HG03575 (cell line): ENCODE data around the gene AP2B1.

Experiments
- ATAC-seq: cut with Tn5 transposase; IDR thresholded peaks from one replicate; pipeline ENCODE4 v1.9.1; 2021; ENCODE audit not compliant: unreplicated experiment, insufficient number of reproducible peaks, low FRiP score; ENCODE audit errors: extremely low read depth

AP2B1 gene

DNA sequence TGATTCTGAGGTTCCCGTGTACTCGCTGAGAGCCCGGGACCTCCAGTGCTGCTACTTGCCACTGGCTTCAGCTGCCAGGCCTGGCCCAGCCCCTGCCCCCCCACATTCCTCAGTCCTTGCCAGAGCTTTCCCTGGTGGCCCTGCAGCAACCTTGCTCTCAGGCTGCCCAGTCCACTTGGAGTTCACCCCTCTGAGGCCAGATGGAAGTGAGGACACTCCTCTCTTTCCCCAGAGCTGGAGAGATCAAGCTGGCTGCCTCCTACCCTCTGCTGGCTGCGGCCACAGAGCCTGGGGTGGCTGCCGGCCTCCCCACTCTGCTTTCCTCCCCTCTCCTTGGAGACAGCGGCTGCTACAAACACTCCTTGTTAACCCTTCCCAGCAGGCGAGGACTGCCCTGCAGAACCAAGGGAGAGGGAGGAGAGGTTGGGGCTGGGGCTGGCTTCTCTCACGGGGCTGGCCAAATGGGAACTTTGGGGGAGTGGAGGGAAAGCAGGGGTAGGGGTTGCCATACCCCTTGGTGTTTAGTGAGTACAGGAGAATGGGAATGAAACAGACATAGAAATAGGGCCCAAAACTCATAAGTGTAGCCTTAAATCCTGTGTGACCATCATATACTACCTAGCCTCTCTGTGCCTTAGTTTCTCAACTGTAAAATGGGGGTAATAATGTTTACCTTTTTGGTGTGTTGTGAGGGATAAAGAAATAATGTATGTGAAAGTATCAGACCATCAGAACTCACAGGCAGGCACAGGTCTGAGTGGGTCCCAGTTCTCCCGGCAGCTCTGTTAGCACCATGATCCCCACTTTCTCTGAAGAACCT lies 166.0 kb downstream of the AP2B1 start, which contains the start of gene GAS2L2:
Gene GAS2L2 (minus strand): TSS at position 295 of the 820 bp plus-strand sequence. CDS start 389 bp downstream, outside the sequence.
- no peak for ATAC-seq

DNA sequence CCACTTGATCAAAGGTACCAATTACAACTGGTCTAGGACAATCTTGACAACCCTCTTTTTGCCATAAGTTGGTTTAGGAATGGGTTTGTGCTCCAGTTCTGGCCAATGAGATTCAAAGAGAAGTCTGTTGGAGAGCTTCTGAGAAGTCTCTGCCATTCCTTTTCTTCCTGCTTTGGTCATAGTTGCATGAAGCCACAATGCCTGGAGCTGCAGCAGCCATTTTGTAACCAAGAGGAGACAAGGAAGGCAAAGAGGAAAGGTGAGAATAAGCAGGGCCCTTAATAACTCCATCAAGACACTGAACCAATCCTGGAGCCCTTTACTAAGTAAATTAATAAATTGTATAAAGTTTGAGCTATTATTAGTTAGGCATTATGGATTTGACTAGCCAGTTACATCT lies 170.1 kb downstream of the AP2B1 start:
- ATAC-seq: no peak

DNA sequence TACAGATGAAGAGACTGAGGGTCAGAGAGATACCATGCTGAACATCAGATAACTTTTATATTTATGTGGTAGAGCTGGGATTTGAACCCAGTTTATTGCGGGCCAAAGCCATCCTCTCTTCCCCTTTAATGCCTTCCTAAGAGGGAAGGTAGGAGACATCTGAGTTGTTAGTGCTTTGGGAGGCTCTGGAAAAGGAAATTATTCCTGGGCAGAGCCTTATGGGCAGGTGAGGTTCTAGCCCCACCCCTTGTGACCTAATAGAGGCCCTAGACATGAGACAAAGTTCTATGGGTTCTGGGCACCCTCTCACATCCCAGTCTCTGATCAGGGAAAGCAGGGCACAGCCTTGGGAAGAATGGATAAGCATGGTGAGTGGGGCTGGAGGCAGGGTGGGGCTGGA lies 173.5 kb downstream of the AP2B1 start, which contains the start of gene C17orf50:
Gene C17orf50 (plus strand): TSS at position 301 of the 400 bp plus-strand sequence. CDS start 55 bp downstream, at position 356.
- ATAC-seq: no peak

DNA sequence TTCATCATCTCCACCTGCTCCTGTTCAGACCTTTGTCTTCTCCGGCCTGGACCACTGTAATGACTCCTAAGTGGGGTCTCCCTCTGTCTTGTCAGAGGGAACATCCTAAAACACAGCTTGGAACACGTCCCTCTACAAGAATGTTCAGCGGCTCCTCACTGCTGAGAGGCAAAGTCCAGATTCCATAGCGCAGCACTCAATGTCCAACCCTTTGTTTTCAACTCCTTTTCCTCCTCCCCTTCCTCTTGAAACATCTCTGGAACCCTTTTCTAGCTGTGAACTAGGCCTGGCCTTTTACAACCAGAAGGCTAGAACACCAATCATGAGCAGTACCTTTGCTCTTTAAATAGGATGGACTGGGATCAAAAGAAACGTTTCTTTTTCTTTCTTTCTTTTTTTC lies 174.5 kb downstream of the AP2B1 start:
- ATAC-seq: no peak

DNA sequence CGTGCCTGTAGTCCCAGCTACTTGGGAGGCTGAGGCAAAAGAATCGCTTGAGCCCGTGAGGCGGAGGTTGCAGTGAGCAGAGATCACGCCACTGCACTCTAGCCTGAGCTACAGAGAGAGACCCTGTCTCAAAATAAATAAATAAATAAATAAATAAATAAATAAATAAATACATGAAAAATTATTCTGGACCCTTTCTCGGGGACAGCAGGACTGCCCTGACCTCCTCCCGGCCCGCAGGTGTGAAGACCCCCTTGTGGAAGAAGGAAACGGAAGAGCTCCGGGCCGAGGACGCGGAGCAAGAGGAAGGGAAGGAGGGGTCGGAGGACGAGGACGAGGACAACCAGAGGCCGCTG lies 176.6 kb downstream of the AP2B1 start:
- no peak for ATAC-seq

DNA sequence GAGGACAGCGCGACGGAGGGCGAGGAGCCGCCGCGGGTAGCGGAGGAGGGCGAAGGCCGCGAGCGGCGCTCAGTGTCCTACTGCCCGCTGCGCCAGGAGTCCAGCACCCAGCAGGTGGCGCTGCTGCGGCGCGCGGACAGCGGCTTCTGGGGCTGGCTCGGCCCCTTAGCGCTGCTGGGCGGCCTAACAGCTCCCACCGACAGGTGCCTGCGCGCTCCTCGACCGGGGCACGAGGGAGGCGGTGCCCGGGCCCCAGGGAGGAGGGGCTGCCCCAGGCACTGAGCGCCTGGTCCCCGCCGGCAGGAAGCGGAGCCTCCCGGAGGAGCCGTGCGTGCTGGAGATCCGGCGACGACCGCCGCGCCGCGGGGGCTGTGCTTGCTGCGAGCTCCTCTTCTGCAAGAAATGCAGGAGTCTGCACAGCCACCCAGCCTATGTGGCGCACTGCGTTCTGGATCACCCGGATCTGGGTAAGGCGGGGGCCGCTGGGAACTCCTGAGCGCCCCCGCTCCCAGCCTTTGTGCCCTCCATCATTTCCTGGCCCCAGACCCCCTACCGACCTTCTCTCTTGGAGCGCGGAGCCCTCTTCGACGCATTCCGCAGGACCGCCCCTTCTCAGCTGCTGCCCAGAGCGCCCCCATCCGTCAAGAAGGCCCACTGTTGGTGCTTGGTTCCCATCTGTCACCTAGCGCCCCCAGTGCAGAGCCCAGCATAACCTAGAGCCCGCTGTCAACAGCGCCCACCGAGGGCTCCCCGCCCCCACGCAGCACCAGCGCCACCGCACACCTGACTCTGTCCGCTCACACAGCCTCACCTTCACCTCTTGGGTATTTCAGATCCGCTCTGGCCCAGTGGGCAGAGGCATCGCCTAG lies 177.2 kb downstream of the AP2B1 start:
- no peak for ATAC-seq

DNA sequence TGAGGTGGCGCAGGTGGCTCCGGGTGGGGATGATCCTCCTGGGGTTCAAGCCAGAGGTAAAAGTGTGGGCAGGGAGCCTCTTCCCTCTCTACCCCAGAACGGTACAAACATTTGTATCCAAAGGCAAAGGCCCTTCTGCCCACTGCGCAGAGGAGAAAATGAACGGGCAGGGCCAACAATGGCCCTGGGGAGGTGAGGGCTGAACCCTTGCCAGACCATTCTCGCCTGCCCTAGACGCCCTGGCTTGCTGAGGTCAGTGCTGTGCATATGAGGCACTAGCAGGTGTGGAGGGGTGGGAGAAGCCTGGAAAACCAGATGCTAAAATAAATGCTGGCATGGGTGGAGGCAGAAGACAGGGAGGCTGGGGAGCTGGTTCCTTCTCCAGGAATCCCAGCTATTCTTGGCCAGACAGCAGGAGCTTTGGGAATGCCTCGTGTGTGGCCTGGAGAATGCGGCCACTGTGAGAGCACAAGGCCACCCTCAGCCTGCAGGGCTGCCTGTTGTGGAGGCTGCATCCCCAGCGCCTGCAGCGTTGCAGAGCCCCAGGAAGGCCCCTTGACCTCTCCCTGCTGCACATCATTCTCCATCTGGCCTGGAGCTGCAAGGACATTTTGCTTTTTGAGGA lies 178.1 kb downstream of the AP2B1 start:
- no peak for ATAC-seq

DNA sequence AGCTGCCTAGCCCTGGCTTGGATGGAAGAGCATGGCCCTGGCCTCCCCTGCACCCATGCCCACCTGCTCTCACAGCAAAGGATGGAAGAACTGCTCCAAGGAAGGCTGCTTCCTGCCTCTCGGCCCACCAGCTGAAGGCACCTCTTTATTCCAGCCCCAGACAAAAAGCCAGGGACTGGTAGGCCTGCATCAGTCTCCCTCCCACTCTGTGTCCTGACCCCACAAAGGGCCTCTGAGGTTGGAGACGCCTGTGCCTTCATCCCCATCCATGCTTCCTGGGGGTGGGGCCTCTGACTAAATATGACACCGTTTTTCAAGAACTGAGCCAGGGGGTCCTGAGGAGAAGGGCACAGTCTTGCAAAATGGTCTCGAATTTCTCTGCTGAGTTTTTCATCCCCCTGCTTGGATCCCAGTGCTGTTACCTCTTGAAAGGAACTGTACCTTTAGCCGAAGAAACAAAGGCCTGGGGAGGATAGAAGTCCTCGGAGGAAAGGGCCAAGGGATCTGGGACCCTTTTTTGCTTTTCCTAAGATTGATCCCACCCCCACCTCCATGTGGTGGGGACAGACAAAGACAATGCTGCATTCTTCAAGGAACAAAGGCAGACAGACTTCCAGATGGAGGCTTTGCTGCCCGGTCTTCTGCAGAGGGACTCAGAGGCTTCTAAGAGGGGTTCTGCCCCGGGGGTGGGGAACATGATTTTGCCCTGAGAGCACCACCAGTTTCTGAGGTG lies 178.8 kb downstream of the AP2B1 start:
- no peak for ATAC-seq

DNA sequence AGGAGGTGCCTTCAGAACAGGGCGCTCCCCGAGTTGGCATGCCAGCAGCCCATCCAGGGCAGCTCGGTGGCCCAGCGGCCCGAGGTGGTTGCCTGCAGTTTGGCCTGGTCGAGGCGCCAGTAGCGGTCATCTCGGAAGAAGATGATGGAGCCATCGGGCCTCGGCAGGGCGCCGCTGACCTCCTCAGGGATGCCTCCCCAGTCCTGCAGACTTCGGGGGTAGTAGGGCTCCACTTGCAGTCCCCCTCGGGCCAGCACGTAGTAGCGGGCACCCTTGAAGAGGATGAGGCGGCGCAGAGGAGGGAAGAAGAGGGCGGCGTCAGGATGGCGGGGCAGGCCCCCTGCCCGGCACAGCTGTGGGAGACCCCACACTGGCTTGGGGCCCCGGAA lies 179.4 kb downstream of the AP2B1 start:
- no peak for ATAC-seq

DNA sequence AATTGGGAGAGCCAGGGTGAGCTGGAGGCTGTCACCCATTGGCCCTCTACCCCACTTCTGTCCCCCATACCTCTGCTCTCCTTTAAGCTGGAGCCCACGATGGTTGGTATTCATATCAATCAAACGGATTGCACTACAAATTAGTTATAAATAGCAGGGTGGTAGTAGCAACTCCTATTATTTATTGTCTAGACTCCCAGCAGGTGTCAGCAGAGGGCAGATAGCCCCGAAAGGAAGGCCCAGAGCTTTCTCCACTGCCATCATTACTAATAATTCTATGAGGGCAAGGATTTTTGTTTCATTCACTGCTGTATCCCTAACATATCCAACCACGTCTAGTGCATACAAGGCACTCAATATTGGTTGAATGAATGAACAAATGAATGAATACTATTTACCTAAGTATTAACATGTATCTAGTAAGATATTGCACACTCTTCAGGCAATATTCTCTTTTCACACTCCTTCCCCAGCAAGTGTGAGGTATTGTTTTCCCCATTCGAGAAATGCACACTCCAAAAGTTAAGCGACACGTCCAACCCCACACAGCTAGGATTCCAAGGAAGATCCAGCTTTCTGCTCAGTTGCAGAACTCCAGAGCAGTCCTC lies 179.9 kb downstream of the AP2B1 start:
- ATAC-seq: no peak

DNA sequence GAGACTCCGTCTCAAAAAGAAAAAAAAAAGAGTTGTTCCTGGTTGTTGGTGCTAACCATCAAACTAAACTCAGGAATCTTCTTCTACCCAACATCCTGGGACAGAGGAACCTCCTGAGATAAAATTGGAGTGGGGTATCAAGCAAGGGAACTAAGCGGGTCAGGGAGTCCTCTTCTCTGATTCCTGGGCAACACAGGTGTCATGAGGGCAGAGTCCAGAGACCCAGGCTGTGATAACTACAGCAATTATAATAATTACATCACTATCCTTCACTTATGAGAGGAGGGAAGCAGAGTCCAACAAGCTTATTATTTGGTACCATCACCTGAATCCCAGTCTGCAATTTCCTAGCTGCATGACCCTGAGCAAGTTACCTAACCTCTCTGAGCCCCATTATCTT lies 181.7 kb downstream of the AP2B1 start:
- no peak for ATAC-seq

DNA sequence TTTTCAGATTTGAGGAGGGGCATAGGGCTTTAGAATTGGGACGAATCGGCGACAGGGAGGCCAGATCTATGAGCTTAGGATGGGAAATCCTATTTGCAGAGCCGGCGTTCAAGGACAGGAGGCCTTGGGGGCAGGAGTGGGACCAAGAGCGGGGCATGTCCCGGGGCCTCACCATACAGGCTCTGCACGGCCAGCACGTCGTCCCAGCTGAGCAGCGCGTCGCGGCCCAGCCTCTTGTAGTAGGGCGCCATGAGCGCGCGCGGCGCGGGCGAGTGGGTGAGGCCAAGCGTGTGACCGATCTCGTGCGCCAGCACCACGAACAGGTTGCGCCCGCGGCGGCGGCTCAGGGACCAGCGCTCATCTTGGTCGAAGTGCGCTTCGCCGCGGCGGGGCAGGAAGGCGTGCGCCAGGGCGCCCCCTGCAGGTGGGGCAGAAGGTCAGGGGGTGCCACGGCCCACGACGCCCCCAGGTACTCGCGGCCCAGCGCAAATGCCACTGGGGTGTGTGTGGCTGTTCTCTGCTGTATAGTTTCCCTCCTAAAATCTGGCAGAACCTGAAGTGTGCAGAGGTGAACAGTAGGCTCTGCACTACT lies 182.9 kb downstream of the AP2B1 start:
- ATAC-seq: no peak

DNA sequence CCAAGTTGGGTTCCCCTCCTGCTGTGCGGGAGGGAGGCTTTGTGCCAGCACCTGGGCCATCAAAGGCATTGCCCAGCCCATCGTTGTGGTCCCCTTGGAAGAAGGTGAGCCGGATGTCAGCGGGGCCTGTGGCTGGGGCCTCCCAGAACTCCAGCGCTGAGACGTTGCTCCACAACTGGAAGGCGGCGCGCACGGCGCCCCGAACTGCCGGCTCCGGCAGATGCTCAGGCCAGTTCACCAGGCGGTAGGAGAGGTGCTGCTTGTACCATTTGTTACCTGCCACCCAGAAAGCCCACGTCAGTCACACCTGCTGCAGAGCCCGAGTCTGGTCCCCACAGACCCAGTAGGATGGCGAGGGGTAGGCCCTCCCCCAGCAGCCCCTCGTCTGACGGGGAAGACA lies 186.0 kb downstream of the AP2B1 start:
- ATAC-seq: no peak

DNA sequence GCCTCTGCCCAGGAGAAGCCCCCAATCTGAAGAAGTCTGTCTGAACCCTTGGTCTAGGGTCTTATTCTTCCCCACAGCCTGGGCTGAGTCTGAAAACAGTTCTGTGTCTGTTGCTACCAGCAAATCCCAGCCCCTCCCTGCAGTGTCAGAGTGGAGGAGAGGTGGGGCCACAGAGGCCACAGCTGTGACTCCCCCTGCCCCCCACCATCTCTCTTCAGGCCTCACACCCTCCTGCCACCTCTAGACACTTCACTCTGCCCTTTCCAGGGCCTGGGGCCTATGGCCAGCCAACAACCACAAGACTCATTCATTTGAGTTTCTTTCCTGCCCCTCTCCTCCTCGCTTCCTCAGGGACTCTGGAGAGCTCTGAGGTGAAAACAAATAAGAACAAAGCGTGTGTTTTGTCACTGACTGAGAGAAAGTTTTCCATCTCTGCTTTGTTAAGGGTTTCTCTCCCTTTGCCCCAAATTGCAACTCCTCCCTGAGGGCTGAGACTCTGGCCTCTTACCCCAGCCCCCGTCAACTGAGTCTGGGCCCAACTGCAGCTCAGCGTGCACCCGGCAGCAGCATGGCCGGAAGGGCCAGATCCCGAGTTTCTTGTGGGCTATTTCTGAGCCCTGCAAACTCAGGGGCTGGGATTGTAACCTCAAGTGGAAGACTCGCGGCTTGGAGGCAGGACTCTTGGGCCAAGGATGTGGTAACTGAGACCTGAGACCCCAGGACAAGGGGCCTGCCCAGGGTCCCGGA lies 186.7 kb downstream of the AP2B1 start:
- ATAC-seq: no peak

DNA sequence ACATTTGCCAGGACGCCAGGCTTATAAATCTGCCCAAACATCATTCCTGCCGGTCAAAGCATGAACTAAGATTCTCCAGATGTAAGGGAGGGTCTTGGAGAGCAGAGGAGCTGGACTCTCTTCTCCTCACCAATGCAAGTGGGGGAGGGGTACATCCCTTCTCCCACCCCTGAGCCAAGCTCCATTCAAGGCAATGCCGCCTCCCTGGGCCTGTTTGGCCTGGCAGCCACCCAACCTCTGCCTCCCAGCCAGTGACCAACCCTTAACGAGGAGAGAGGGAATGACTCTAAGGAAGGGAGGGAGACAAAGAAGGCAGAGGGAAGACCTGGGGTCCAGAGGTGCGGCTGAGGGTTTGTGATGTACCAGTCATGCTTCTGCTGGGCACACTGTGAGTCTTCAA lies 187.4 kb downstream of the AP2B1 start:
- no peak for ATAC-seq

DNA sequence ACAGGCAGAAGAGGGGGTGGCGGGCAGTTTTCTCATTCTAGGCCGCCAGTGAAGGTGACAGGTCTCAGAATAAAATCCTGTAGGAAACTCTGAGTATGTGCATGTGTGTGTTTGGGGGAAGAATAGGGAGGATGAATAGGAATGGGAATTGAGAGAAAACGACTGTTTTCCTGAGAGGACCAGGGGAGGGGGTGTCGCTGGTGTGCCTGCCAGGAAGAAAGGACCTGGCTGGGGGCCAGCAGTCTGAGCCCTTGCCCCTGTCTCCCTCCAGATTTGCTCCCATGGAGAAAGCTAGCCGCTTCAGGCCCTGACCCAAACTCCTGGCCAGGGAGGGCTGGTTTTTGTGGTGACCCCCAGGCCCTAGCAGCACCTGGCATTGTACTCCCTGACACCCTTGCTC lies 187.9 kb downstream of the AP2B1 start:
- ATAC-seq: no peak

DNA sequence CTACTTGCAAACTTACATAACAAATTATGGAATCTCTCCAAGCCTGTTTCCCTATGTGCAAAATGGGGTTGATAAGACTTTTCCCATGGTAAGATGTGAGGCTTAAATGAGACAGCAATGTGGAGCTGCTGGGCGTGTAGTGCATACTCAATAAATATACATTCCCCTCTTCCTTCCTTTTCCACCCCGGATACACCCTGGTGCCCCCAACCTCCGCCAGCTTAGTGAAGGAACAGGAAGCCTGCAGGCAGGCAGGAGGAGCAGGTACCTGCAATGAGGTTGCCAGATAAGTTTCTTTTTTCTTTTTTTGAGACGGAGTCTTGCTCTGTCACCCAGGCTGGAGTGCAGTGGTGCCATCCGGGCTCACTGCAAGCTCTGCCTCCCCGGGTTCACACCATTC lies 188.5 kb downstream of the AP2B1 start:
- no peak for ATAC-seq
